CD4-positive, alpha-beta T cell treated with Interleukin-1 beta for 1 hour (primary cell): Measurements from ENCODE around the gene STK40.

ENCODE experiments used
- DNase-seq, 2 donors: peaks; one replicate each; pipeline ENCODE4 v3.0.0-alpha.2; 2020 to 2022

STK40 gene

GRCh38 chr1:36342426-36343185, 43.1 kb downstream of the STK40 start:
- peak; percentile 63 to 68 for DNase-seq

GRCh38 chr1:36341626-36342320, 44.0 kb downstream of the STK40 start:
- no peak for DNase-seq

GRCh38 chr1:36339615-36340014, 46.1 kb downstream of the STK40 start:
- DNase-seq = no peak

DNA sequence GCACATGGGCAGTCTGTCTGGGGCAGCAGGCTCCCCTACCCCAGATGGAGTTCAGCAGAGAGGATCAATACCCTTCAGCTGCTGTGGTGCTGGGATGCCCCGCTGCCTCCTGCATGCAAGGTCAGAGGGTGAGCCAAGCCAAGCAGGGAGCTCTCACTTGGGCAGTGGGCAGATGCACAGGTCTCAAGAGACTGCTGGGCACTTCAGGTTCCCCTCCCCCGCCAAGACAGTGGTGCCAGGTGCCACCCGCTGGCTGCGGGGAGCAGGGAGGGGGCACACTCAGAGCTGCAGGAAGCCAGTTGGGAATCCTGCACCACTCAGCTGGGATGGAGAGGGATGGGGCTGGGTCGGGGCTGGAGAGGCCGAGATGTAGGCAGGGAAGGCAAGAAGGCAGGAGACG, 46.5 kb downstream of the STK40 start:
- no peak for DNase-seq

- DNase-seq = no peak
Measured at GRCh38 chr1:36337830-36338229, 47.9 kb downstream of the STK40 start.

DNA sequence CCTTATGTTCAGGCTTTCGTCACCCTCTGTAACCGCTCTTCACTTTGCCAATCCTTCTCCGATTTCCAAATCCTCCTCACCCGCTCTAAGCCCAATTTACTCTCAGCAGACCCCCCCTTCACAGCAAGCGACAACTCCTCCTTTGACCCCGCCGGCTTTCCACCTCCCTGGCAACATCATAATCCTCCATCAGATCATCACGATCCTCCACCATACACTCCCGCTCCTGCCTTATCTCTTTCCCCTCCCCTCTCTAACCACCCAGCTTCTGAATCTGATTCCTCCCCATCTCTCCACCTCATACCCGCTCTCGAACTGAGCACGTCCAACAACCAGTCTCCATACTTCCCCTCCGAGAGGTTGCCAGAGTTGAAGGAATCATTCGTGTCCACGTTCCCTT, 54.8 kb downstream of the STK40 start:
- no peak for DNase-seq

DNA sequence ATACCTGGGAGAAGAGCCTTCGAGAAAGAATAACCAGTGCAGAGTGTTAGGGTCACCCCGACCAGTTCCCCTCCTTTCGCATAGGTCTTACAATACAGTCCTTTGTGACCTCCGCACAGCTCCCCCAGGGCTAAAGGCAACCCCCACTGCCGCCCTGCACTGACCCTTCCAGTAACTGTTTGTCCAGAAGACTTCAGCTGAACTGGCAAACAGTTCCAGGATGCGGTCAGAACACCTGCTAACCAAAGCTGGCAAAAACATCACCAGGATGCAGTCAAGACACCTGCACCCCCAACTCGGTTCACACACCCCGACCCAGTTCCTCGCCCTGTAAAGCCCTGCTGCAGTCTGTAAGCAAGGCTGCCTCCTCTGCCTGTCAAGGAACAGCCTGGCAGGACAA, 55.9 kb downstream of the STK40 start:
- no peak for DNase-seq

DNA sequence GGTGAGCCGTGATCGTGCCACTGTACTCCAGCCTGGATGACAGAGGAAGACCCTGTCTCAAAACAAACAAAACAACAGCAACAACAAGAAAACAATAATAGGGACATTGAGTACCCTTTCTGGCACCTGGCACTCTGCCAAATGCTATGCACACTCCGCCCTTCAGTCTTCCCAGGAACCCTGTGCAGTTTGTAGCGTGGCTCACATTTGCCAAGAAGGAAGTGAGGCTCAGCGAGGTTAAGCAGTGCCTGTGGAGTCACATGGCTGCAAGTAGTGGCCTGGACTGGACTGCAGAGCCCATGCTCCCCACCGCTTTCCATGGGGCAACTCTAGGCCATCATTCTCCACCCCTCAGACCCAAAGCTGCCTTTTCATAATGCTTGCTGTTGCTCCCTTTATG, 57.0 kb downstream of the STK40 start:
- DNase-seq = no peak

DNA sequence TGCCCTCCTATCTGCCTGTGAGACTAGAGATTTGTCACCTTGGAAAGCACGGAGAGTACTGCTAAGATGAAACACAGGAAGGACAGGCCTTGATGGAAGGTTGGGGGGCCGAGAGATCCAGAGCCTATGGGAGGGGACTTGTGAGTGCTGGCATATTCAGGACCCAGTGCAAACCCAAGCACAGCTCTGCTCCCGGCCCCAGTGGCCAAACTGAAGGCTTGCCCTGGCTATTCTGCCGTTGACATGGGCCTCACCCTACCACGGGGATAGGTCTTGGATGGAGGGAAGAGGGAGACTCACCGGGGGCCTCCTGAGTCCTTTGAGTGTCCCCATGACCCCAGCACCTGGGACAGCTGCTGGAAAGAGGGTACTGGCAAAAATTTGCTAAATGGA, 57.6 kb downstream of the STK40 start:
- DNase-seq = no peak

DNA sequence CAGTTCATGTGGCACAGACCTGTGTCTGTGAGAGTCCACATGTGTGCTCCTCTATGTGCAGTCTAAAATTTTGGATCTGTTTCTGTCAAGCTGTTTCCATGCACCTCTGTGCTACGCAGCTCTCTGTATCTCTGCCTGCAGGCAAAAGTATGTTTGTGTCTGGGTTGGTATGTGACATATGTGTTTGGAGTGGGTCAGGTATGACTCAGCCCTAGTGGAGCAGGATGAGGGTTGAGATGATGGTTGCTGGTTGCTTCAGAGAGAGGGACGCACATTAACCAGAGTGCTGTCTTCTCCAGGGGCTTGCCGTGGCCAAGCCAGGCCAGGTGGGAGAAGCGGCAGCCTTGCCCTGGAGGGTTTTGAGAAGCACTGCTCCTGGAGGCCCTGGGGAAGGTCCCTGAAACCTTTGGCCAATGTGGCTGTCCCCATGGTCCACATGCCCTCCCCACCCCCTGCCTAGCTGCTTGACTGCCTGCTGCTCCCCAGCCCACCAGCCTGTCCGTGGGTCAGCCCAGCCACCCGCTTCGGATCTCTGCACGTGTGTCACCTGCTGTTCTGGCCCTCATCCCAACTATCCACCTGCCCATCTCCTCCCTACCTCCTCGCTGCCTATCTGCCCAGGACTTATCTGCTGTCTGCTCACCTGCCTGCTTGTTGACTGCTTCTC, 58.2 kb downstream of the STK40 start:
- DNase-seq = no peak

DNA sequence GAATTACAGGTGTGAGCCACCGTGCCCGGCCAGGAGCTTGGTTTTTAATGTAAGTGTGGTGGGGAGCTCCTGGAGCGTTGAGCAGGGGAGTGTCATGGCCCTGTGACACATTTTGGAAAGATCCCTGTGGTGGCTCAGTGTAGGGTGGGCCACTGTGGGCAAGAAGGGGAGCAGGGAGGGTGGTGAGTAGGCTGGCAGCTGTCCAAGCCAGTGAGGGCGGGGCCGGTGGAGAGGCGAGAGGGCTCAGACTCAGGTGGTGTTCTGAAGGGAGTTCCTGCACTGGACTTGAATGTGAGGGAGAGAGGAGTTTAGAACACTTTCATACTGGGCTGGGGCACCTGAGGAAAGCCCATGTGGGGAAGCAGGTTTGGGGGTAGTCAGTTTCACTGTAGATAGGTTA, 59.2 kb downstream of the STK40 start:
- DNase-seq = no peak

DNA sequence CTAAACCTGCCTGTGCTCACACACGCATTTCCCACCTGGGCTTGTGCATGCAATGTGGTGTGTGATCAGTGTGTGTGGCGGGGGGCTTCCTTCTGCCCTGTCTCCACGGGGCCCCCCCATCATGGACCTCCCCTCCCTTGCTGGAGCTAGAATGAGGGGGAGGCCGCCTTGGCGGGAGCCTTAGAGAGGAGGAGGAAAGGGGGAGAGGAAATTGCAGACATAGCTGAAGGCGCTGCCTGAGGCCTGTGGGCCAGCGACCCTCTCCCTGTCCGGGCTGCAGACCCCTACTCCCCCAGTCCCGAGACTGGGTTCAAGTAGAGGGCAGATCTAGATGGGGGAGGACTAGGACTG, 61.4 kb downstream of the STK40 start:
- DNase-seq = no peak

- peak; percentile 33 to 51 for DNase-seq
Measured at GRCh38 chr1:36323636-36324352, 61.9 kb downstream of the STK40 start, which contains the start of gene EVA1B. Gene EVA1B (minus strand): TSS chr1:36323645. CDS start chr1:36323037, 608 bp downstream.

- peak; percentile 26 to 39 for DNase-seq
Measured at GRCh38 chr1:36322786-36323635, 62.7 kb downstream of the STK40 start.

DNA sequence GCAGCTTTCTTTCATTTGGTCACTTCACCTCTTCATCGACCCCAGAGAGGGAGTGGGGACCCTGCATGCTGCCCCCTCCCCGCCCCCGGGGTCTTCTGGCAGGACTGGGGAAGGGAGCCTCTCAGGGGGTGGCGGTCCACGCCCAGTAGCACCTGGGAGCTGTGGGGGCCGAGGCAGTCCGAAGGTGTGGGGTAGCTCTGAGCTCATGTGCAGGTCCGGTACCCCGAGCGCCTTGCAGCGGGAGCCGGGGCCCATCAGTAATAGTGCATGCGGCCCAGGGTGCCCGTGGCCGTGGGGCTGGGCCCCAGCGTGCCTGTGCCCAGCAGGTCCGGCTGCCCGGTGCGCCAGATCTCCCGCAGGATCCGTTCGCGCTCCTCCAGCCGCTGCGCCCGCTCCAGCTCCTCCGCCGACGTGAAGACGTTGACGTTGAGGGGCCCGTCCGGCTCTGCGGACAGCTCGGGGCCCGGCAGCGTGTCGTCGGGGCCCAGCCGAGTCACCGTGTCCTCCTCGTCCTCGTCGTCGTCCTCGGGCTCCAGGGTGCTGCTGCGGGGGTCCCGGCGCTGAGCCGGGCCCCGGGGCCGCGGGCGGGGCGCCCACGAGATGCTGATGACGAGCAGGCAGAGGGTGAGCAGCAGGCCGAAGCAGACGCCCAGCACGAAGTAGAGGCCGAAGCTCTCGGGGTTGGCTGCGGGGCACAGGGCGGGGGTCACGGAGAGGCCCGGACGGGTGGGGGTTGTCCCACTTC, 63.5 kb downstream of the STK40 start:
- DNase-seq = no peak

DNA sequence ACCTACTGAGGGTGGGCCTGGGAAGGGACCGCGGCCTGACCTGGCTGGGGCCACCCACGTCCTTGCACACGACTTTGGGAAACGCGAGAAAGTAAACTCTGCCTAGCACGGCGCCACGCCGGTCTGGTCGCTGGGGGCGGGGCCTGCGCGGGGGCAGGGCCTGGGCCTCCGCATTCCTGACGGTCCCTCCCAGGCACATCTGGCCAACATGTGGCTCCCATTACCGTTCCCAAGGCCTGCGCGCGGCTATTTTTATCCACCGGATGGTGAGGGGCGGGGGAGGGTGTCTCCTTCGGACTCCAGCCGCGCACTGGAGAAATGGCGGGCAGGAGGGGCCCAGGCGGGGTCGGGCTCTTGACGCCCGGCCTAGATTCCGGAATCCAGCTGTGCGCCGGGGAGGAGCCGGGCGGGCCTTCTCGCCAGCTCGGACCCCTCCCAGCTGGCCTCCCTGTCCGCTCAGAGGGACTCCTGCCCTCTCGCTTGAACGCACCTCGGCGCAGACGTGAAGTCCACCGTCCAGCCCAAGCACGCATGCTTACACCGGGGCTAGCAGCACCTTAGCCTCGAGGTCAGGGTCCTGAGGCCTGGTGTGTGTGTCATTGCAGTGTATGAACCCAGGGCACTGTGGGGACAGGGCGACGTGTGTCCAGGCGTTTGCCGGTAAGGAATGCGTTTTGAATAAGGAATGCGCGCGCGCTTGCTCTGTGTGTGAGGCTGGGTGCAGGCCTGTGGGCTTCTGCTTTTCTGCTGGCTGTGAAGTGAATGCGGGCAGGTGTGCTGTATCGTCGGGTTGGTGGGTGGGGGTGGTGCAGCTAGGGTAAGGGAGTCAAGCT, 64.4 kb downstream of the STK40 start:
- peak; percentile 13 to 26 for DNase-seq

DNA sequence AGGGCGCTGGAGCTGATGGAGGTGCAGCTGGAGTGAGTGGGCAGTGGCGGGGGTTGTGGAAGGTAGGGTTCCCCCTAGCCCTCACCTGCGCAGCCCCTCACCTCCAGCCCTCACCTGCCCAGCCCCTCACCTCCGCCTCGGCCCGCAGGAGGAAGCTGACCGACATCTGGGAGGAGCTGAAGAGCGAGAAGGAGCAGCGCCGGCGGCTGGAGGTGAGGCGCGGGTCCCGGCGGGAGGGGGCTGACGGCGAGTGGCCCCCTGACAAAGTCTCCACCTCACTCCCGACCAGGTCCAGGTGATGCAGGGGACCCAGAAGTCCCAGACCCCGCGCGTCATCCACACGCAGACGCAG, 65.0 kb downstream of the STK40 start:
- no peak for DNase-seq

GRCh38 chr1:36320291-36320761, 65.4 kb downstream of the STK40 start:
- DNase-seq = peak in 1 of 2 donors; percentile 22

DNA sequence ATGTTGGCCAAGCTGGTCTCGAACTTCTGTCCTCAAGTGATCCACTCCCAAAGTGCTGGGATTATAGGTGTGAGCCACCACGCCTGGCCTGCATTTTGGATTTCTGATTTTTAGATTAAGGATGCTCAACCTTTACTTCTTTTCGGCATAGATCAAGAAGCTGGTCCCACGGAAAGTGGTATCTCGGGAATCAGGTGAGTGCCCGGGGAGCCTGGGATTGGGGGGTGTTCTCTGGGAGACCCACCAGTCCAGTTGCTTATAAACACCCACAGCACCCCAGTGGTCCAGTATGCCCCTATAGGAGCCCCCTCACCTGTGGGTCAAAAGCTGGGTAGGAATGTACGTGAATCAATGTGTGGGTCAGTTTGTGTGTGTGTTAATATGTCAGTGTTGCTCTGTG, 76.3 kb downstream of the STK40 start:
- no peak for DNase-seq

GRCh38 chr1:36307601-36308330, 78.0 kb downstream of the STK40 start:
- no peak for DNase-seq
